GM21529 (cell line): ENCODE measurements around the gene ADAMTS7.
A peak's percentile ranks its signal among the peaks of the same experiment; 100 is the strongest.
"Not testable (repeated sequence)": the region's sequence is repeated elsewhere in the genome, so short reads cannot be mapped to it uniquely, and the experiment has no call there.

Source experiments
- ATAC-seq: cut with Tn5 transposase; IDR thresholded peaks from one replicate; pipeline ENCODE4 v1.9.1; 2021; ENCODE audit not compliant: unreplicated experiment

ADAMTS7 gene

DNA sequence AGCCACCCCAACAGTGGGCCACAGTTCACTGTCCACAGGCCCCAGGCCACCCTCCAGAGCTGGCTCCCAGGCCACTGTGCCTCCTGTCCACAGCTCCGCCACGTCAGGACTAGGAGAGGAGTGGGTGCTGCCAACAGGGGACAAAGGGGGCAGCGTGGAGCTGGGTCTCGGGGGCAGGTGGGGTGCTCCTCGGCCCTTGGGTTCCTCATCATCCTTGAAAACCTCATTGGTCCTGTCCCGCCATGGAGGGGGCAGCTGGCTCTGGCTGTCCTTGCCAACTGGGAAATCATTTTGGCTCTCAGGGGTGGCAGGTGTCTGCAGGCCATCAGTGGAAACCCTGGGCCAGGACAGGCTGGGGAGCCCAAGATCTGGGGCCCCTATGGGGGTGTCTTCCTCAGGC lies 45.2 kb downstream of the ADAMTS7 start:
- no peak for ATAC-seq

DNA sequence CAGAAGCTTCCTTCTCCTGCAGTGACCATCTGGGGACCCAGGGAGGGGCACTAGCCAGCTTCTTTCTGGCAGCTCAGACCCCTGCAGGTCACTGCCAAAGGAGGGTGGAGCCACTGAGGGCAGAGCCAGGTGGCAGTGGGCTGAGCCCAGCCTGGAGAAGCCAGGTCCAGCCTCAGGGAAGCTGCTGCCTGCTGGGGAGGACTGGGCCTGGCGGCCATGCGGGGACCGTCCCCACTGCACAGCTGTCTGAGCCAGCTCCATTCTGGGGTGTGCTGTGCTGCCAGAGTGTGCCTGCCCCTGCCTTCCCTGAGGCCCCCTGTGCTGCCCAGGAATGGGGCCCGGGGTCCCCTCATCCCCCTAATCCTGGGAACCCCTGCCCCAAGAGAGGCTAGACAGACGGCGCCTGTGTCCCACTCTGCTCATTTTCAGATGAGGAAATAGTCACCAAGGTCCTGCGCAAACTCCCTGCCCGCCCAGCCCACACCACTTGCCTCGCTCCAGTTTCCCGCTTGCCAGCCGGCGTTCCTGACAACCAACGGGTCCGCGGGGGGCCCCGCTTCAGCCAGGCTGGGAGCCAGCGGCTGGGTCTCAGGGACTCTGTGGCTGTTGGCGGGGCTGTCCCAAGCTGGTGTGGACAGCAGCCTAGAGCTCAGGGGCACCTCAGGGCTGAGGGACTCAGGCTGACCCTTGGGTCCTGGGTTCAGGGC lies 46.0 kb downstream of the ADAMTS7 start:
- not testable (repeated sequence) for ATAC-seq

DNA sequence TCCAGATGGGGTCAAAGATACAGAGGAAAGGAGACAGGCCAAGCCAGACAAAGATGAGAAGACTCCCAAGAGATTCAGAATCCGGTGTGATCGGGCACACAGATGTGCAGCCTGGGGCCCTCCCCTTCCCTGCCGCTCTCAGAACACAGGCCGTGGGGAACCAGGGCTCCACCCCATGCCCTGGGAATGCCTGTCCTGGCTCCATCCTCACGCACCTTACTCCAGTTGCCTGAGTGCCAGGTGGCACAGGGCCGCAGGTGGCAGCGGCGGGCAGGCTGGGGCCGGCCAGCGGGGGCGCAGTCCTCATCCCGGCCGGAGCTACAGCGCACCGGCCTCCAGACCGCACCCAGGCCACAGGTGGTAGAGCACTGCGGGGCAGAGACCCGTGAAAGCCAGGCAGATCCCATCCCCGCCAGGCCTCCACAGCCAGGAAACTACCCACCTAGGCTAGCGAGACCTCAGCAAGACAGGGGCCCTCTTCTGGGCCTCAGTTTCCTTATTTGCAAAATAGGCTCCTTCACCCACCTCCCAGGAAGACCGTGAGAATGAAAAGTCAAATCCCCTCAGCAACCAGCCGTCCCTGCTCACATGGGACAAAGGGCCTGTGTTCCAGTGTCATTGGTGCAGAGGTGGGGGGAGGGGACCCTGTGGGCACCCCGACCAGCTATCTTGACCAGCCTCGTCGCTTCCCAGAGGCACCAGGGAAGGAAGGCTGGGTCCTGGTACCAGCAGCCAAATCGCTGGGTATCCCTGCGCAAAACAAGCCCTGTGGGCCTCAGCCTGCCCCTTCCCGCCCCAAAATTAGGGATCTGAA lies 46.7 kb downstream of the ADAMTS7 start:
- not testable (repeated sequence) for ATAC-seq

DNA sequence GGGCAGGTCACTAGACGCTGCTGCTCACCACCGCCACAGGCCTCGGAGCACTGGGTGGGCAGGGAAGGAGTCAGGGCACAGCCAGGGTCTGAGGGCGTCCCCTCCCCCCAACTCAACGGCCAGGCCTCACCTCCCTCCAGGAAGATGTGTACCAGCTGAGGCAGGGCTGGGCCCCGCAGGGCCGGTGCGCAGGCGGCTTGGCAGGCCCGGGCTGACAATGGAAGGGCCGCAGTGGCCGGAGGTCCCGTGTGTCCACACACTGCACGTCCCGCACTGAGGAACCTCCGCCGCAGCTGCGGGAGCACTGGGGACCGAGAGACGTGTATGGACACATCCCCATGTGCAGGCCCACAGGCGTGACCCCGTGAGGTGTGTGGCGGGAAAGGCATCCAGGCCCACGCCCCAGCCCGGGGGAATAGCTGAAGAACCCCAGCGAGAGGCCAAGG lies 47.4 kb downstream of the ADAMTS7 start:
- ATAC-seq, result no peak

DNA sequence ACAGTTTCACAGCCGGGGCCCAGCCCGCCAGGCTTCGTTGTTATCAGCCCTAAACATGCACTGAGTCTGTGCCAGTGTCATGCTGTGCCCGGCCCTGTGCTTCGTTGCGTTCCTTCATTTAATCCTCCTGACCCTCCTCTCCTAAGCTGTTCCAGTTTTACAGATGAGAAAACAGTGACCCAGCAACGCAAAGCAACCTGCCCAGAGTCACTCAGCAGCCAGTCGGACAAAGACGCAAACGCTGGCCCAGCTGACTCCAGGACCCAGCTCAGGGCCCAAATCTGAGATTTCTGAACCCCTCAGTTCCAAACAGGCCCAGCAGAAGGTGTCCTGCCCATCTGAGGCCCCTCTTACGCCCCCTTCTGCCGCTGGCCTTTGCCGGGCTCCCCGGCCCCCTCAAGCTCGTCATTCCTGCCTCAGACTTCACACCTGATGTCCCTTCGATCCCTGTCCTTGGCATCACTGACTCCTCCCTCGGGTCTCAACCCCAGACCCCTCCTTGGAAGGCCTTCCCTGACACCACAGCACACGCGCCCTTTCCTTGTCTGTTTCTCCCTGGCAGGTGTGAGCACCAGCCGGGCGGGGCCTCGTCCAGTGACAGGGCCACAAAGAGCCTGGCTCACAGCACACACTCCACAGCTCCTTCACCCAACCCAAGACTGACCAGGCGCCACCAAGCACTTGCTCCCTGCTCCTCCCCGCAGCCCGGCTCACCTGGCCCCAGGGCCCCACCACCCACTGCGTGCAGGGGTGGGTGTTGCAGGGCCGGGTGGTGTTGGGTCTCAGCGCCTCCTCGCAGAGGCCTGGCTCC lies 48.1 kb downstream of the ADAMTS7 start:
- no peak for ATAC-seq

DNA sequence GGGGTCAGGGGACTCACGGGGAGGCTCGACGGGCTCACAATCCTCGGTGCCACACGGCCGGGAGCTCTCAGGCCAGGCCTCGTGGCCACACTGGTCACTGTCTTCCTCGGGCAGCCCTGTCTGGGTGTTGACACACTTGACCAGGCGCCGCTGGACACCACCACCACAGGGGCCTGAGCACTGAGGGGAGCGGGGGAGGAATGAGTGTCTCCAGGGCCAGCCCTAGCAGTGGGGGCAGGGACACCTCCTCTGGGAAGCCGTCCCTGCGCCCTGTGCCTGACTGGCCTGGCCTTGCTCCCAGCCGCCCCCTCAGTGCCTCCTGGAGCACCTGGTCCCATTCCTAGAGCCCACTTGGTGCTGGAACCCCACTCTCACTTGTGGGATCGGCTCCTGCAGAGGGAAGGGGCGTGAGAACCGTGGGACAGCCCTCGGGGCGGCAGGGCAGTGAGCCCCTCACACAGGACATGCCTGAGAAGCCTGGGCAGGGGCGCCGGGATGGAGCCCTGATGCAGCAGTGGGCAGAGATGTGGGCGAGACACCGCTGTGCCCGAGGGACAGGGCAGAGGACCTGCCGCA lies 48.8 kb downstream of the ADAMTS7 start:
- ATAC-seq, result not testable (repeated sequence)

DNA sequence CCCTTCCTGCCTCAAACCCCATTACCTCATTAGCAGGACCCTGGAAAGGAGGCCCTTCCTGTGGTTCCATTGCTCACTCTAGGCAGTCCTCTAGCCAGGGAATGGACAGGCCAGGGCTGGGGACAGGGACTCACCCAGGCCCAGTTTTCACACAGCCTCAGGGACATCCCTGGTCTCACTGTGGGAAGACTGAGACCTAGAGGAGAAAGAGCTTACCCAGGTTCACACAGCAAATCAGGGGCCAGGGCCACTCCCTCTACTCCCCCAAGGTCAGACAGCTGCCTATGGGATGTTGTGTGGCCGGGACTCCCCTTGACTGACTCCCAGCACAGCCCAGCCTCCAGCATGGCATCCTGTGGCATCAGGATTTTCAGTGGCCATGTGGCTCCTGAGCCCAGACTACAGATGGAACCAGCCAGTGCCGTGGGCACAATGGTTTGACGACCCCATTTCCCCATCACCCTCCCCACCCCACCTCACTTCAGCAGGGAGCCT lies 49.3 kb downstream of the ADAMTS7 start:
- ATAC-seq, result no peak

DNA sequence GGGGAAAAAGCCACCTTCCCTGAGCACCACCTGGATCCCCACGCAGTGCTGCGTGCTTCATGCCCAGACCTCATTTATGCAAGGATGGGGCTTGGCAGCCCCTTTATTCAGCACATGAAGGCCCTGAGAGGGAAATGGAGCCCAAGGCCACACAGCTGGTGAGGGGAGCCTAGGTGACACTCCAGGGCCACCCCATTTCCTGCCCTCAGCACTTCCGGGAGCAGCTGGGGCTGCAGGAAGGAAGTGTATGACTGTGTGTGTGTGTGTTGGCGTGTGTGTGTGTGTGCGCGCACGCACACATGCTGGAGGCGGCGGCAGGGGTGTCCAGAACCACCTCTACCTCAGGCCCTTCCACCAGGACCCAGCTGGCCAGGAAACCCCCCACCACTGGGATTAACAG lies 49.8 kb downstream of the ADAMTS7 start:
- ATAC-seq, result peak; percentile 23

DNA sequence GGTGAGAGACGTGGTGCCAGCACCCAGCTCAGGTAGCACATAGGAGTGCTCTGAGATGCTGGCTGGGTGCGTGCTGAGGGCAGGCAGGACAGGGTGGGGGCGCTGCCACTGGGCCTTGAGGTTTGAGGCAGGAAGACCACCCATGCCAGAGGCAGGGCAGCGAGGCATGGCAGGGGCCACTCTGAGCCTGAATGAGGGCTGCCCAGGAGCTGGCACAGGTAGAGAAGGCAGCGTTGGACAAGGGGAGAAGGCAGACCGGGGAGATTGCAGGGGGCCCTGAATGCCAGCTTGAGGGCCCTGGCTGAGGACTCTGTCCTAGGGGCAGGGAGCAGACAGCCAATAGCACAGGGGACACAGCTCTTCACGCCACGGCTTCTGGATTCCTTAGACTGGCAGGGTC lies 50.2 kb downstream of the ADAMTS7 start:
- no peak for ATAC-seq

DNA sequence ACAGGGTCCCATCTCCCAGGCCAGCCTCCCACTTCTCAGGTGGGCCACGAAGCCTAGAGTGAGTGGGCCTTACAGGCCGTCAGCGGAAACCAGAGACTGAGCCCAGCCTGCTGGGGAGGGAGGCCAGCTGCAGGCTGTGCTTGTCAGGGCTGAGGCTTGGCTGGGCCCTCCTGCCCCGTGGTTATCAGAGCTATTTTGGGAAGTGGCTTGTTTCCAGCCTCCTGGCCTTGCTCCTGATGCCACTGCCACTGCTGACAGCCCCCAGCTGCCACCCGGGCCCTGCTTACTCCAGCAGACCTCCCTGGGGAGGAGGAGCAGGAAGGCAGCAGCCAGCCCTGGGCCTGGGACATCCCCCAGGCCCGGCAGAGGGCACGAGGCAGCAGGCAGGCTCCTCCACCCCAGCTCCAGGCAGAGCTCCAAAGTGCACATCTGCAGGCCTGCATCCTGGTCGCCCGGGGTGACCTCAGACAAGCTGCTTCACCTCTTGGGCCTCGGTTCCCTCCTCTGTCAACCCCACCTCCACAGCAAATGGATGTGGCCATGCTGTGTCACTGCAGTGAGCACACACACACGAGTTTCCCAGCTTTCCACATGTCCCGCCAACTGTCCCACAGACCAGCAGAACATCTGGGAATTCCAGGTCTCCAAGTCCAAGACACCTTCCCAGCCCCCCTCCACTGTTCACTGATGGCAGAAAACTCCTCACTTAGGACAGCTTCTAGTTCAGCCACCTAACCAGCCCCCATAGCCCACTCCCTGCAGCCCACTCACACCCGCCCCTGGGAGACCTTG lies 51.0 kb downstream of the ADAMTS7 start:
- ATAC-seq, result not testable (repeated sequence)

DNA sequence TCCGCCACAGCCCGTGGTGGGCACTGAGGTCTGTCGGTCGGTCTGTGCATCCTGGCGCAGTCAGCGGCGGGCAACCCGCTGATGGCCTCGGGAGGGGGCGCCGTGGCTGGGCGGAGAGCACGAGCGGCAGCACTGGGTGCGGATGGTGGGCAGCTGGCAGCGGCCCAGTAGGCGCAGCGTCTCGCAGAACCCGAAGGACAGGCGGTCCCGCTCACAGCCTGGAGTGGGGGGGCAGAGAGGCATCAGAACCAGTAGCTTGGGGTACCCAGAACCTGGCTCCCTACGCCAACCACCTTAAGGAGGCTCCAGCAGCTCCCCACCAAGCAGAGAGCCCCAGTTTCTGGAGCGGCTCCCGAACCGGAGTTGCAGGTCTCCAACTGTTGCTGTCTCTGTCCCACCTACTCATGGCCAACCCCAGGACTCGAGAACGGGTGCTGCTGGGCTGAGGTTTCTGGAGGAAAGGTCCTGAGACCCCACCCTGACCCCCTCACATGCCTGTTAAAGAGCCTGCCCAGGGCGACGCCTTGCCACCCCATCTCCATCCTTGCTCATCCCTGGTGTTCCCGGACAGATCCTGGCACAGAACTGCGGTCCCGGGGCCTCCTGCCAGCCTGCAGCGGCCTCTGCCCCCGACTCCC lies 51.8 kb downstream of the ADAMTS7 start:
- ATAC-seq, result not testable (repeated sequence)

DNA sequence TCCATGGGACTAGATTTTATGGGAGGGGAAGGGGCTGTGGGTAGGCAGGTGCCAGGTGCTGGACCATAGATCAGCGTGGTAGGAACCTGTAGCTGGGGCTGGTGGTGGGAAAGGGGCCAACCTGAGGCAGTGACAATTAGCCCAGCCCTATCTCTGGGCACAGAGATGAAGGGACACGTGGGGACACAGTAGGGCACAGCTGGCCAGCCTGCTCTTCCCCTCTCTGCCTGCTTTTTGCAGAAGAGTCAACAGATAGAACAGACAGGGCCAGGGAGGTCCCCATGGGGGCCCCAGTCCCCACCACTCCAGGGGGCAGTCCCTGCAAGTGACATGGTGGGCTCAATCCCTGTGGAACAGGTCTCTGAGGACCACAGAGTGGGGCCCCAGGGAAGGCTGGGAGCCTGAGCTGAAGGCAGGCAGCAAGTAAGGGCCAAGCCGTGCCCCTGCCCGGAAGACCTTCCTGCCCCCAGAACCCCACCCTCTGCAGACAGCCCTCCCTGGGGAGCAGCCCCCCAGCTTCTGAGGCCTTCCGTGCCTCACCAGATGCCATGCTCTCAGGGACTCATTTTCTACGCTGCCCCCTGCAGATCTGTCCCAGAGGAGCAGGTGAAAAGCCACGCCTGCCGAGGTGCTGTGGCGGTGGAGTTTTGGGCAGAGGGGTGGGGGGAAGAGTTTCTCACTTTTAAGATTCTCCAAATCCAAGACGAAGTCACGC lies 52.6 kb downstream of the ADAMTS7 start:
- not testable (repeated sequence) for ATAC-seq

DNA sequence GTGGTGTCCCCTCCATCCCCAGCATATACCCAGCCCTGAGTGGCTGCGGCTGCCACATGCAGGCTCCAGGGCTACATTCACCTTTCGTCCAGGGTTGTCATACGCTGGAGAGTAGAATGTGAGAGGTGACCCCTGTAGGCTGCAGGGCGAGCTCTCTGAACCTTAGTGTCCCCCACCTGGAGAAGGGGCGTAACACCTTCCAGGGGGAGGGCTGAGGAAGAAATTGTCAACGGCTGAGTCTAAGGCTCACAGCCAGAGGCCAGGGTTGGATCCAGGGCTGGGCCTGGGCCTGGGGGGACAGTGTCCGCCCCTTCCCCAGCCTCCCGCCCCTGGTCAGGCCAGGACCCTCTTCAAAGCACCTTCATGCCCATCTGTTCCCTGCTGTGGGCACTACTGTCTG lies 53.2 kb downstream of the ADAMTS7 start:
- not testable (repeated sequence) for ATAC-seq

DNA sequence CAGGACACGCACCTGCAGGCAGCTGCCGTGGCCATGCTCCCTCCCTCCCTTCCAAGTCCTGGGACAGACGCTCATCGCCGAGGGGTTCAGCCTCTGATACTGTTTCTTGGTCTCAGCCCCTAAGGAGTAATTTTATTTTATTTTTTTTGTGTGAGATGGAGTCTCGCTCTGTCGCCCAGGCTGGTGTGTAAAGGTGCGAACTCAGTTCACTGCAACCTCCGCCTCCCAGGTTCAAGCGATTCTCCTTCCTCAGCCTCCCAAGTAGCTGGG lies 53.7 kb downstream of the ADAMTS7 start:
- ATAC-seq, result no peak

DNA sequence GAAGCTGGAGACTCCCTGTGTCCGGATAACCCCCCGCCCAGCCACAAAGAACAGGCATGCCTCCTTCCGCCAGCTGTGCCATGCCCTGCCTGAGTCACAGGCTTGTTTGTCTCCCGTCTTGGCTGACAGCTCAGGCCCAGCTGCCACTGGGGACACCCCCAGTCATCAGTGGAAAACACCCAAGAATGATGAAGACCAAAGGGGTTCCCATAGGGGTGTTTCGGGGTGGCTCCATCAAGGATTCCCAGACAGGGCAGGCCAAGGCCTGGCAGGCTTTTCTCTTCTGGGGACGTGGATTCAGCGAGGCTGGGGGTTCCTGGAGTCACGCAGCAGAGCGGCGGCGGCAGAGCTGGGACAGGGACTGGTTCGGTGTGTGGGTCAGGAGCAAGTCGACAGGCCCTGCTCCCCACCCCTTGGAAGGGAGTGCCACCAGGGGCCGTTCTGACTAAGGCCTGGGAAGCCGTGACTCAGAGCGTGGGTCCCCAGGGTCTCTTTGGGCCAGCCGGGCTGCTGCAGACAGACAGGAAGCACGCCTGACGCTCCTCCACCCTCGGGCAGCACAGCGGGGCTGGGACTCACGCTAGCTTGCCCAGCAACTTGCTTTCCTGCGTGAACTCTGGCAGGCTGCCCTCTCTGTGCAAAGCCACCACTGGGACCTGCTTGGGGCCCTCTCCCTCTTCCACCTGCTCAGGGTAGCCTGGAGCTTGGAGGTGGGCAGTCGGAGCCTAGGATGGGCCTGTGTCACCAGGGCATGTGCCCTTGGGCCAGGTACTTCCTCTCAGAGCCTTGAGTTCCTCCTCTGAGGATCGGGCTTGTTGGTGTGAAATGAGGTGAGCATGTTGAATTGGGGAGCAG lies 54.3 kb downstream of the ADAMTS7 start:
- ATAC-seq, result peak; percentile 64

DNA sequence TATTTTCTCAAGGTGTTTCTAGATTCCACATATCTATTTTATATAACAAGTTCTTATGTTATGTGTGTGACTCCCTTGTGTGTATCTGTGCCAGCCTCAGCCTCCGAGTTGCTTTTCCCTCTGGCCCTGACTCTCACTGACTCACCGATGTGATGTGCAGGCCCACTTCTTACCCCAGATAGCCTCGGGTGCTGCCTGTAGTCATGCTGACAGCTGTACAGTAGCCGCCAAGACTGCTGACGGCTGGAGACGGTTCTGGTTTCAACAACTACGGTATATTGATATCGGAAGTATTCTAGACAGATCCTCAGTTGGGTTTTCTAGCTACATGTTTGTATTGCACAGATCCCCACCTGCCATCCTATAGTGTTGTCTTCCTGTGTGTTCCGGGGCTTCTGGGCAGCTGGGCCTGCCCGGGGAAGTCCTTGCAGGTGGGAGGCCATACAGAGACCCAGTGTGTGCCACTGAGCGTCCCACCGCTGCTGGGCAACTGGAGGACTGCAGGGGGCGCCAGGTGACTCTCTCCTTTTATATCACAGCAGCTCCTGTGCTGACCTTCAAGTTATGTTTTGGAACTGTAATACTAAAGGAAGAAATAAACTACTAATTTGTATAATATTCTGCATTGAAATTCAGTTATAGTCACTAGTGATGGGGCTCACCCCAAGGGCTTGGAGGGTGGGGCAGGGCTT lies 55.2 kb downstream of the ADAMTS7 start:
- ATAC-seq, result not testable (repeated sequence)

DNA sequence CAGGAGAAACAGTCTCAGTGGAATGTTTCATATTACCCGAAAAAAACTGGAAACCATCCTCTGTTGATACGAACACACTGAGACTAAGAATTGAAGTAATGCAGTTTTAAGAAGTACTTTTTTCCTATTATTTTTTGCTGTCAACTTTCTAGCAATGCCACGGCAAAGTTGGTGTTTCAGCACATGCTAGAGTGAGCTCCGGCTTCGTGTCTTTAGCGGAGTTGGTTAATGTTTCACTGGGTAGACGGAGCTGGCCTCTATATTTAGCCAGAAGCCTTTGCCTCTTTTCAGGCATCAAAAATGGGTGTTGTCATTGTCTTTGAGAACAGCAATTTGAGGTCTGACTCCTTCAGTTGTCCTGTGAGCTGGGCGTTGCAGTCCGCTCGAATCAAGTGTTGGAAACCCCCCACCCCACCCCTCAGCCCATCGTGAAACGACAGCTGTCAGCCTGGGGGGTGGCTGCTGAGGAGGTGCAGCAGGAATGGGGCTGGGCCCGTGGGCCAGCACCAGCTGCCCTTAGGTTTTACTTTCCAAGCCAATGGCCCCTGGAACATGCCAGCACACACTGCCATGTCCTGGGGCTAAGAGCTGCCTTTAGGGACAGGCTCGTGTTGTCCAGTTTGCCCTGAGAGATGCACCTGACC lies 56.5 kb downstream of the ADAMTS7 start:
- not testable (repeated sequence) for ATAC-seq
